LoVo (cell line): ENCODE data around the gene CIITA.
A peak's percentile ranks its signal among the peaks of the same experiment; 100 is the strongest.
"Not testable (repeated sequence)": the region's sequence is repeated elsewhere in the genome, so short reads cannot be mapped to it uniquely, and the experiment has no call there.

Experiments used
- DNase-seq: peaks from one replicate; pipeline ENCODE4 v3.0.0-alpha.2; 2016; ENCODE audit warnings: low spot score

Gene CIITA

DNA sequence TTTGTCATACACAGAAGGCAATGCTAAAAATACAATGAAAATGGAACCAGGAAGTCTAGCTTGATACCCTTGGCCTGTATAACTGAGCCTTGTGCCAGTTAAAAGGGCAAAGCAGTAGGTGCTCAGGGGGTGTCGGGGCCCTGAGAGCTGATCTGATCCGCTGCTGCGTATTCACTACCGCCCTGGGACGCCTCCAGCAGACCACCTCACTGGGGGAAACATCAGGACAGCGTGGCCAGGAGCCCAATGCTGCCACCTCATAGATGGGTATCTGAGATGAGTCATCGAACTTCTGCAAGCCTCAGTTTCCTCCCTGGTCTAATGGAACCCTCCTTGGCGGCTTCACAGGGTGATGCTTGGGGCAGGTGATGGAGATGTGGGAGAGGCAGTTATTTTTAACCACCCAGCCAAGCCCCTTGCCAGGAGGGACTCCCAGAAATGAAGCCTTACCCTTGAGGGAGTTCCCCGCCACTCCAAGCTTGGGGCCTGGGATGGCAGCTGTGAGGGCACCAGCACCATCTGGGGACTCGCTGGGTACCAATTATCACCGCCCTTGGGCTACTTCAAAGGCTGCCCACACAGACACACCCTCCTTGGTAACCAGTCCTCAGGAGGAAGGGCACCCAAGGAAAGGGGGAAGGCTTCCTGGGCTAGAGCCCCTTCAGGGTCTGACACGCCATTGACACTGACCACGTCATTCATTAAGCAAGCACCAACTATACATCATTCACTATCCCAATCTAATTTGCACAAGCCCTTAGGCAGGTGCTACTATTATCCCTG lies 57.5 kb downstream of the CIITA start:
- no peak for DNase-seq

DNA sequence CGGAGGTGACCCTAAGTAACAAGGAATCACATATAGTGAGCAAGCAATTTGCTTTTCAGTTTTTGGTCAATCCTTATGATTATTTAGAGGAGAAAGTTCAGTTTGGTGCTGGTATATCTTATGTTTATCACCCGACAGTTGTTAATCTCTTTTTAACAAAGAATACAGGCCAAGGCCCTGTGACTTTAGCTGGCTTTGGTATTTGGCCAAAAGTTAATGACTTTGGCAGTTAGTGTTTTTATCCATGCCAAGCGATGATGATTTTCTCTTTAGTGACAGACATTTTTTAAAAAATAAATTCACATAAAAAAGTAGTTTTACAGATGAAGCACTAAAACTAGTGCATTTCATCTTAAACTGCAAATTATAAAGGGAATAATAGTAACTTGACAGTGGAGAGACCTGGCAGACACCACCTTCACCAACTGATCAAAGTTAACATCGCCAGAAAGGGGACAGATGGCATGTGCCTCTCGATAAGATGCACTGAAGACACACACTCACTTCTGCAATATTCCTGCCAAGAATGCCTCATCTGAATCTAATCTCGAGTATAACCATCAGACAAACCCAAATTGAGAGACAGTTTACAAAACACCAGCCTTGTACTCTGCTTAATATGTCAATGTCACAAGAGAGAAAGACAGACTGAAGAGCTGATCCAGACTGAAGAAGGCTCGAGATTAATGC lies 58.4 kb downstream of the CIITA start:
- no peak for DNase-seq

DNA sequence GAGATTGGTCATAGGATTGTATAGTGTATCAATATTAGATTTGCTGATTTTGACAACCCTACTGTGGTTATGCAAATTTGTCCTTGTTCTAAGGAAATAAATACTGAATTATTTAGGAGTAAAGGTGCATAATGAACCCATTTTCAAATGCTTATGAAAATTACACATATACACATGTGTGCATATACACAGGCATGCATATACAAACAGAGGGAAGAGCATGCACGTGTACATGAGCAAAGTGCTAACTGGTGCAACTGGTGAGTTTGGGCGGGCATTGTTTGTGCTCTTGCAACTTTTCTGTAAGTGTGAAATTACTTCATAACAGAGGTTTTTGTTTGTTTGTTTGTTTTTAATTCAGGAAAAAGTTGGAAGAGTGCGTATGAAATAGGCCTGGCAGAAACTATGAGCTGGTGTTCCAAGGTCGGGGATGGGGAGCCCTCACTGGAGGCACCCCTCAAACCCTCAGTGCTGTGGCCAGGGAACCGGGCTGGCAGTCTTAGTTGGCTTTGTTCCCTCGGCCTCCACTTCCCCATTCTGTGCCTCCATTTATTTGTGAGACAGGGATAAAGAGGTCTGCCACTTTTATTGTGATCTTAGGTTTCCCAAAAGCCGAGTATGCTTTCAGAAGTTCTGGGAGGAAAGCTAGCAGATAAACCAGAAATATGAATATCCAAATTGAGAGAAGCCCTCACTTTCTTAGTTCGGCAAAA lies 59.4 kb downstream of the CIITA start:
- no peak for DNase-seq

DNA sequence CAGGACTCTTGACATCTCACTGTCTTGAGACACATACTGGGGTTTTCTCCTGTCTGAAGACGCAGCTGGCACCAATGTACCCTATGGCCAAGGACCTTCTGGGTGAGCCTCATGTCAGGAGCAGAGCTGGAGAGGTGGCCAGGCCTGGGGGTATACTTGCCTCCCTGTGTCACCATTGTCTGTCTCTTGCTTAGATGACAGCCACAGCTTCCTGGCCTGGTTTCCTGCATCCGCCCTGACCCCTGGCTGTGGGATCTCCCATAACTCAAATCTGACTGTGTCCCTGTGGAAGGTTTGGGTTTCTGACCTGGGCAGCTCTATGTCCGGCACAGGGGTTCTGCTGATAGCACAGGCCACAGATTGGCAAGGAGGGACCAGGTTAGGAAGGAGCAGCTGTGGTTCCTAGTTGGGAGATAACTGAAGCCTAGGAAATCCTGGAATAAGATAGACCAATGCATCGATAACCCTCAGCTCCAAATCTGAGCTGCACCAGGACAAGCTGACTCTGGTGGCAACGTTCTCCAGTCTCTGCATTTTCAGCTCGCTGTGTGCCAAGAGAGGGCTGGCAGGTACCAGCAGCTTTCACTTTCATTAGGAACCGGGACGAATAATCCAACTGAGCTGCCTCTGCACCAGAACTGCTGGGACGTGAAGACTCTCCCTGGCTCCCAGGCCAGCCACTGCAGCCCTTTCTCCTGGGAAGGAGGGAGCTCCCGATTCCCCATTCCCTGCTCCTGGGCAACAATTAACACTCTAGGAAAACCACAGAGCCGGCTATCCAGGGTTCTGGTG lies 60.3 kb downstream of the CIITA start:
- no peak for DNase-seq

DNA sequence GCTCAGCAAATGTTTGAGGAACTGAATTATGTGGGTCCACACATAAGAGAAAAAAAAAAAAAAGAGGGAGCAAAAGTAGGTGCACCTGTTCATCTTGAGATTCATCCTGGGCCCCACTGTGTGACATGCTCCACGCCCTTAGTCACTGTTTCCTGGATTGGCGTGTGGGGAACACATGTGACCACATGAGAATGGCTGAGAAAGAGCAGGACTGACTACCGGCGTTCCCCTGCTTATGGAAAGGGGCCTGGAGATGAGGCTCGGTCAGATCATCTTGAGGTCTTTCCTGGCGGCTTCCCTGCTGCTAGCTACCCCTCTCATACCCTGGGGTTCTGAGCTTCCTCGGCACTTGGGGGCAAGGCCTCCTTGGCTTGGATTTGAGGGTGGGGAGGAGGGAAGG lies 61.3 kb downstream of the CIITA start:
- no peak for DNase-seq

DNA sequence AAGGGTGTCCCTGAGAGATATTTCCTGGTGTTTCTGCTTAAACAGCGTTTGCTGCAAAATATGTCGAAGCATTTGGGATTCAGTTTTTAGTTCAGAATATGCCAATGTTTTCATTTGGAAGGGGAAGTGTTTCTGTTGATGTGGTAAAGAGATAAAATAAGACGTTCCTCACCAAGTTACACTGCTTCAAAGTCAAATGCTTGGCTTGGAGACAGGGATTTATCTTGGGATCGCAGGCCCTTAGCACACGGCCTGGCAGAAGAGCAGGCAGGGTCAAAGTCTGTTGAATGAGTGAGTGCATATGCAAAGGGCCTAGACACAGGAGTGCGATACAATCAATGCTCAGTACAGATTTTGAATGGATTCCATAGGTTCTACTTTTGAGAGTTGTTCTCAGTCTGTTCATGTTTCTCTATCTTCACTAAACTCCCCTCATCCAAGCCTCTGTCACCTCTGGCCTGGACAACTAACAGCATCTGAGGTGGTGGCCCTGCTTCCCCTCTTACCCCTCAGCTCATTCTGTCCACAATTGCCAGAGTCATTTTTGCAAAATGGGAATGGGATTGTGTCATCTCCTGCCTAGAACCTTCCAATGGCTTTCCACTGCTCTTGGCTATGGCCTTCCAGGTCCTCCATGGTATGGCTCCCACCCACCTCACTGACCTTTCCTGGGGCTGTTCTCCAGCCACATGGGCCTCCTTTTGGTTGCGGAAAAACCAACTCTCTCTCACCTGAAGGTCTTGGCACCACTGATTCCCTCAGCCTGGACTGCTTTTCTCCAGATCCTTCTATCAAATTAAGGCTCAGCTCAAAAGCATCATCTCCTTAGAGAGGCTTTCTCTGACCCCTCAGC lies 62.0 kb downstream of the CIITA start:
- DNase-seq: no peak

DNA sequence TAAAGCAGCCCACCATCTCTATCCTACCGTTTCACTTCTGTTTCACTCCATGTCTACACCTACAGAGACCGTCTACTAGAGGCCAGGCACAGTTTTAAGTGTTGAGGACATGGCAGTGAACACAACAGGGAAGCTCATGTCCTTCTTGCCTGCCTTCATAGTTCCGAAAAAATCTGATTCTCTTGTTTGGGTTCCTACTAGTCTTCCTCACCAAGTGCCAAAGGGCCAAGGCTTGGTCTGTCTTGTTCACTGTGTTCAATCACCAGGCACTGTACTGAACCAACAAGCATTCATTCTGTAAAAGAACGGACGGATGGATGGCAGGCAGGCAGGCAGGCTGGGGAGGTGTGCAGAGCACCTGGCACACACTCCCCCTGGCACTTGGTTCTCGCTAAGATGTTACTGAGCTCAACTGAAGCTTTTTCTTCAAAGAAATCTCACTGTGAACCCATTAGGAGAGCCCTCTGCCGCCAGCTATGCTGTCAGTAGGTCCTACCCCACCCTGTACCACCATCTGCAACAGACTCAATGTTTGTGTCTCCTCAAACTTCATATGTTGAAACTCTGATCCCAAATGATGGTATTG lies 62.7 kb downstream of the CIITA start:
- DNase-seq: no peak

DNA sequence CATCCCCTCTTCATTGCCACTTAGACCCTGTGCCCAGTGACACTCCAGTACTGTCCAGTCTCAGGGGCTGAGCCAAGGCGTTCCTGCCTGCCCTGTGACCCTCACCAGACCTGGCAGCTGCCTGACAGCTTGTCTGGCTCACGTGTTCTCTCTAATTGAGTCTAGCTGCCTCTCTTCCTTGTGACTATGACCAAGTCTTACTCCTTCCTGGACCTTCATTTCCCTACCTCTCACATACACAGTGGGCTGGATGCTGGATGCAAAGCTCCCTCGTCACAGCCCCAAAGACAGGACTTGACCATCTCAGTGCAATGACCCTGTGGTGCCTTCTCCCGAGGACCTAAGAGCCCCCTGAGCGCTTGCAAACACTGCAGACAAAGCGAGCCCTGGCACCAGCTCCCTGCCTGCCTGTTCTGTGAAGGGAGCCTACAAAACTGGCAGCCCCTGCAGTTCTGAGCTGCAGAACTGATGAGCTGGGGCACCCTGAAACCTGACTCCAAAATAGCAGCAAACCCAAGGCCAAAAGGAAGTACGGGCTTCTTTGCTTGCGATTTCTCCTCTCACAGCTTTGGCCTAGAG lies 63.6 kb downstream of the CIITA start:
- no peak for DNase-seq

DNA sequence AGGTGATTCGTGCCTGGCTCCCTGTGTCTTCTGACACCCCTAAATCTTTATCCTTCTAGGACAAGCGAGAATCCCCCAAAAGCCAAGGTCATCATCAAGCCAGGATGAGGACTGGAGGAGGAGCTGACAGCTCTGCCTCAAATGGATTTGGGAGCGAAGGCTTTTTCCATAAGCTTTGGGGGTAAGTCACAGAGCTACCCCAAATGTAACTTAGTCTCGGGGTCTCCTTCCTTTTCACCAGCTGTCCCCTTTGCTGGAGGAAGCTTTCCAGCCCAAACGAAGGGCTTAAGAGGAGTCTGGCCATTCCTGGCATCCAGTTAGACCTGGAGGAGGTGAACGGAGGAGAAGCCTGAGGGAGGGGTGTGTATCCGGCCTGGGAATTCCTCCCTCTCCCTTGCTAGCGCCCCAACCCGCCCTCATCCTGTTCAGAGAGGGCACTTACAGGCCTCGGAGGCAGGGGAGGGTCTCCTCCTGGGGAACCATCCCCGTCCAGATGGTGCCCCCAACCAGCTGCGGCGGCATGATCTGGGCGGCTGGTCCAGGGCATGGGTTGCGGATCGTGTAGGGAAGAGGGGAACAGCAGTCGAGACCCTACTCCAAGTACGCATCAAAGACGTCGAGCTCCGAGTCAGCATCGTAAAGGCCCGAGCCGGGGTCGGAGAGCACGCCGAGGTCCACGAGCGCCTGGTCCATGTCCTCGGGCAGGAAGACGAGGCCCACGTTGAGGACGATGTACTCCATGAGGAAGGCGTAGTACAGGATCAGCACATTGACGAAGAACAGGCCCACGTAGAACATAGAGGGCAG lies 64.3 kb downstream of the CIITA start:
- no peak for DNase-seq

DNA sequence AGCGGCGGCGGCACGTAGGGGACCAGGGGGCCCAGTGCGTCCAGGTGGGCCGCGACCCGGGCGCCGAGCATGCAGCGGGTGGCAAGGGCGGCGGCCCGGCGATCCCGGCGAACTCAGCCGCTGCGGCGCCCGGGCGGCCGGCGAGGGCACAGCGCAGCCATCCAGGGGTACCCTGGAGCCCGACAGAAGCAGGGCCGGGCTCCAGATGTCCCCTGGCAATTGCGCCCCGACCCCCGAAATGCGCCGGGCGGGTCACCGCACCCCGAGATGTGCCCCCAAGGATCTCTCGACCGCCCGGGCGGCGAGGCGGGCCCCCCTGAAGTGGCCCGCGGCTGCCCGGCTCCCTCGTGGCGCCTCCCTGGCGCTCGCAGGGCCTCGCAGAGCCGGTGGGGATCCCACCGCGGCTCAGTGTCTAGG lies 64.9 kb downstream of the CIITA start:
- not testable (repeated sequence) for DNase-seq

DNA sequence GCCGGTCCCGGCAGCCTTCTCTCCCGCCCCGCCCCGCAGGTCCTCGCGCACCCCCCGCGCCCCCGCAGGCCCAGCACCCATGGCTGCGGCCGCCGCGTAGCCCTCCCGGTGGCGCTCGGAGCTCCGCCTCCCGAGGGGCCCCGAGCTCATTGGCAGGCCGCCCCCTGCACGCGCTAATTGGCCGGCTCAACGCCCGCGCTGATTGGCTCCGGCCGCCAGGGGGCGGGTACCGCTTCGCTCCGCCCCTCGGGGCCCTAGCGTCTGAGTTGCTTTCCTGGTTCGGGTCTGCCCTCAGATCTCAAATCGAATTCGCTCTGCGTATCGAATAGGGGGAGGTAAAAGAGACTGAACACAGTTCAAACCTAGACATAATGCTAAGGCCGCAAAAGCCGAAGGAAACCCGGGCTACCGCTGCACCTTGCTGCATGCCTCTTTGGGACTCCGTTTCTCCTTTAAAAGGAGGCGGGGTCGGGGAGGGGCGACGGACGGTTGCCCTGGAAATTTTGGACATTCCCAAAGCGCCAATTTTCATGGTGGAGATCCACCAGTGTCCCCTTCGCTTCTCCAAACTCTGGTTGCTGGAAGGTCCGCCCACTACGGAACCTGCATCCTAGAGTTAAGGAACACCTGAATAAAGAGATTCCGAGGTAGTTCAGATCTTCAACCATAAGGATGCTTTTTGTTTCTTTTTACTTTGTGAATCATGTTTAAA lies 65.5 kb downstream of the CIITA start, which contains the start of gene DEXI:
Gene DEXI, minus strand, starts transcription at position 117 of the 712 bp plus-strand sequence. CDS start 463 bp downstream, outside the sequence.
- peak; percentile 93 for DNase-seq

DNA sequence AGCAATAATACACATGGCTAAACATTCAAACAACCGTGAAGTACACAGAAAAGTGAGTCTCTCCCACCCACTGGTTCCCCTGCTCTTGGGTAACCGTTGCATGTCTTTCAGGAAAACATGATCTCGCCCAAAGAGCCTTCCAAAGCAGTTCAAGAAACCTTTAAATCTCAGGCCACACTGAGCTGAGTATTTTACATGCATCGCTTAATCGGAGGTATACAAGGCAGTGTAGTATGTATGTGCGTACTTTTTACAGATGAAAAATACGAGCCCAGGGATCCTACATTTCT lies 66.0 kb downstream of the CIITA start:
- no peak for DNase-seq

DNA sequence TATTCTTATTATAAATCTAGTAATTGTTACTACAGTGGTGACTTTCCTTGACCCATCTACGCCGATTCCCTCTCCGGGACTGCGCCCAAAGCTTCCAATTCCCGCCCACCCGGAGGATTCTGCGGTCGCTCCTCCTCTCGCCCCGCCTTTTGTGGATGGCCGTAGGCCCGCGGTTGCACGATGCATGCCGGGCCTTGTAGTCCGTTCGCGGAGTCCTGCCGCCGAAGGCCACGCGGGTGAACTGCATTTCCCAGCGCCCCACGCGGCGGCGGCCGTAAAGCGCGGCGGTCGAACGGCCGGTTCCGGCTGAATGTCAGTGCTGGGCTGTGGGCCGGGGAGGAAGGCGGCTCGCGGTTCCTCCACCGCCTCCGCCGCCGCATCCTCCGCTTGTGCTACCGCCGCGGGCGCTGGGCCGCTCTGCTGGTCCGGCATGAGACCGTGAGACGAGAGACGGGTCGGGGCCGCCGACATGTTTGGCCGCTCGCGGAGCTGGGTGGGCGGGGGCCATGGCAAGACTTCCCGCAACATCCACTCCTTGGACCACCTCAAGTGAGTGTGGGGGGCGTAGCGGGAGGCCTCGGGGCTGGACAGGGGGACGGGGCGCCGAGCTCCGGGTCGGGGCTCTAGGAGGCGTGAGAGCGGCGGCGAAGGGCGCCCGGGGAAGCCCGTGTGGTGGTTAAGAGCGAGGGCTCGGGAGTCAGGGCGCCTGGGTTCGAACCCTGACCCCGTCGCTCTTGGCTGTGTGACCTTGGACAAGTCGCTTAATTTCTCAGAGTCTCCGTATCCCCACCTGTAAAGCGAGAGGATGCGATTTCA lies 67.5 kb downstream of the CIITA start, which contains the start of gene CLEC16A:
Gene CLEC16A, plus strand, starts transcription at position 316 of the 816 bp plus-strand sequence. Its CDS starts 154 bp downstream, at position 470.
- peak; percentile 95 for DNase-seq

DNA sequence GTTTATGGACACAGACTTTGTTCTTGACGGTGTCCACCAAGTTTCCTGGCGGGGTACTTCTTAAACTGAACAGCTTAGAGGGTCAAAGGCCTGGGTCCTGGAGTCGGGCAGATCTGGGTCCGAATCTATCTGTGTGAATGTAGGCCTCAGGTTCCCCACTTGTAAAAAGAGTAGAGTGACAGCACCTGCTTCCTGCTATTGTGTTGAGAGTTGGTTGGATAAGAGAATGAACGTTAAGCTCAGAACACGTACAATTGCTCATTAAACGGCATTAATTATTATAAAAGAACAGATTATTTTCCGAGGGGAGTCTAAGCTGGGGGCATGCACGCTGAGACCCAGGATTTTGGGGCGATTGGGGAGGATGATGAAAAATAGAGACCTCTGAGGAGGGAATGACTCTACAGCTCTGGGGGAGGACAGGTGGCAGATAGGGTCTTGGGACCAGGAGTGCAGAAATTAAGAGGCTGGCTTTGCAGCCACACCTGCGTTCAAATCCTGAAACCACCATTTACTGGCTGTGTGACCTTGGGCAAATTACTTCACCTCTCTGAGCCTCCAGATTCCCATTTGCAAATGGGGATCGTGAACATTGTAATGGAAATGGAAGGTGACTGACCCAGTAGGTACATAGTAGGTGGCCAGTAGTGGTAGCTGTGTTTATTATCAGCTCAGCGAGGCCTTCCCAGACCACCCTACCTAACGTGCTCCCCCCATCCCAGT lies 68.2 kb downstream of the CIITA start:
- DNase-seq: no peak

DNA sequence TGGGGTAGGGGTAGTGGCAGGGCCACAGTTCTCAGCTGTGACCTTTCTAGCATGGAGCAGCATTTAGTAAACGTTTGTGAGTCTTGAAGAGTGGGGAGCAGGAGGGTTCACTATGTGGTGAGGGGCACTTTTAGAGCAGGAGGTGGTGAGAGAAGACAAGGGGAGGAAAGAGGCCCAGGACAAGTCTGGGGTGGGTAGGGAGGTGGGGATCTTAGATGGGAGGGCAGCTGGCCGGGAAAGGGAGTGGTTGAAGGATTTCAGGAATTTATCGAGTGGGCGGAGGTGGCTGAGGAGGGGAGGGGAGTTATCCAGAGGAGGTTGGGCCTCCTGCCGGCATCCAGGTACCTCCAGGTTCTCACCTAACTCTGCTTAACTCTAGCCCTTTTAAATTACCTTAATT lies 69.3 kb downstream of the CIITA start:
- no peak for DNase-seq

DNA sequence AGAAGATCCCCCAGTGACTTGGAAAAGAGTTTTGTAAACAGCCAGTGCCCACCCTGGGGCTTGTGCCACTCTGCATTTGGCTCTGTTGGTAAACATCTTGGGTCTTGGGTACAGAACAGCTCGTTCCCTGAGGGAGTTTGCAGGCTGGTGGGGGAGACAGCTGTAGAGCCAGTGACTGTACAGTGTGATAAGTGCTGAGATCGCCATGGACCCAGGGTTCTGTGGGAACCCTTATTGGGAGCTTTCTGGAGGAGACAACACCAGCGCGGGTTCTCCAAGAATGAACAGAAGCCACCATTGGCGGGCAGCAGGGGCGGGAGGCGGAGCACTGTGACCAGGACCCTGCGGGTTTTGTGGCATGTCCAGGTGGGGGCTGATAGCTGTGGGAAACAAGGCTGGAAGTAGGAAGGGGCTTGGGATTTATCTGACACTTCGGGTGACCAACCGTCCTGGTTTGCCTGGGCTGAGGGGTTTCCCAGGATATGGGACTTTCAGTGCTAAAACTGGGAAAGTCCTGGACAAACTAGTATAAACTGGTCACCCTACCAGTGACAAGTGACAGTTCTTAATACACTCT lies 70.3 kb downstream of the CIITA start:
- no peak for DNase-seq

DNA sequence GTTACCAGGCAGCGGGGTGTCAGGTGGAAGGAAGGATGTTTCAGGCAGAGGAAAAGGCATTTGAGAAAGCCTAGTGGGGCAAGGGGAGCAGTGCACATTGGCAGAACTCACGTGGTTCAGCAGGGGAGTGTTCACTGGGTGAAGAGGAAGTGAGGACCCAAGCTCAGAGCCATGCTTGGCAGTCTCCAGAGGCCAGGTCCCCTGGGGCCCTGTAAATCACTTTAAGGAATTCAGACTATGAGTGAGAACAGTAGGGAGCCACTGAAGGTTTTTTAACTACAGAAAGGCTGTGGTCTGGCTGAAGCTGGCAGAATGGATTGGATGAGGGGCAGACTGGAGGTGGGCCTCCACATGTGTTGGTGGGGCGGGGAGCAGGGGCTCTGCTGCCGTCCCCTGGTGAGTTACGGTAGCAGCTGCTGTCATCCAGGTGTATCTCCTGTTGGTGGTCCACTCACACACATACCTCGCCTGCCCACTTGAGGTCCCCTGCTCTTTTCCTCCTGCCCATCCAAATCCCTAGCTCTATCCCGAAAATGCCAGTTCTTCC lies 72.5 kb downstream of the CIITA start:
- peak; percentile 19 for DNase-seq
